ENCODE data around the gene CD160.
"Not testable (repeated sequence)": the region's sequence is repeated elsewhere in the genome, so short reads cannot be mapped to it uniquely, and the experiment has no call there.

Gene CD160

DNA sequence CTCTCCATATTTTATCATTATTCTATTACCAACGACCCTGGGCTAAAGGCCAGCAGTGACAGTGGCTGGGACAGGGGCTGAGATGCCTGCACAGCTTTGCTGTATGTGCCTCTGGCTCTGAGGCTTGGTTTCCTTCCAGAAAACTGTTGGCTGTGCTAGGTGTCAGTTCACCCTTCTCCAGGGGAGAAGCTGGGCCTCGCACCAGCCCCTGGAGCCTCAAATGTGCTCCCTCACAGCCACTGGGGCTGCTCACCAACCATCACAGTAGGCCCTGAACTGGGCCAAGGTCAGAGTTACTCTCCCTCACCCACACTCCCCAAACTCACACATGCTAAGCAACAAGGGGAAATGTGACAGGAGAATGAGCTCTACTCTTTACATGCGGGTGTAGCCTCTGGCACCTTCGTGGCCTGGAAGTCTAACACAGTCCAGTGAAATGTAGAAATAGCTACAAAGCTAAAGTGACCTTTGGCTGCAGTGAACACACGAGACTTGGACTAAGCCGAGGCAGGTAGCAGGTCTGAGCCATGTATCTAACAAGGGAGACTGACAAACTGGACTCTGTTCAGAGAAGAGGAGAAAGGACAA is 4.7 kb upstream of the CD160 start:
- H3K9ac ChIP-seq (ENCODE audit: low read length) = no peak overlapping the region
- H3K4me1 ChIP-seq (ENCODE audit: control insufficient read depth, low read depth, low read length) = peaks cover 4% of the 10 kb centered on the region
- H3K27me3 ChIP-seq (ENCODE audit: control insufficient read depth, insufficient read depth, low read length) = no peaks in the 10 kb centered on the region
- no peaks in the 10 kb centered on the region for H3K36me3 ChIP-seq (ENCODE audit: control insufficient read depth, low read depth, low read length)
- H3K9me3 ChIP-seq (ENCODE audit: control insufficient read depth, low read depth, low read length) = no peaks in the 10 kb centered on the region
- H3K27ac ChIP-seq (ENCODE audit: low read length) = no peak overlapping the region
- no peak overlapping the region for H3K4me3 ChIP-seq (ENCODE audit: low read length)

DNA sequence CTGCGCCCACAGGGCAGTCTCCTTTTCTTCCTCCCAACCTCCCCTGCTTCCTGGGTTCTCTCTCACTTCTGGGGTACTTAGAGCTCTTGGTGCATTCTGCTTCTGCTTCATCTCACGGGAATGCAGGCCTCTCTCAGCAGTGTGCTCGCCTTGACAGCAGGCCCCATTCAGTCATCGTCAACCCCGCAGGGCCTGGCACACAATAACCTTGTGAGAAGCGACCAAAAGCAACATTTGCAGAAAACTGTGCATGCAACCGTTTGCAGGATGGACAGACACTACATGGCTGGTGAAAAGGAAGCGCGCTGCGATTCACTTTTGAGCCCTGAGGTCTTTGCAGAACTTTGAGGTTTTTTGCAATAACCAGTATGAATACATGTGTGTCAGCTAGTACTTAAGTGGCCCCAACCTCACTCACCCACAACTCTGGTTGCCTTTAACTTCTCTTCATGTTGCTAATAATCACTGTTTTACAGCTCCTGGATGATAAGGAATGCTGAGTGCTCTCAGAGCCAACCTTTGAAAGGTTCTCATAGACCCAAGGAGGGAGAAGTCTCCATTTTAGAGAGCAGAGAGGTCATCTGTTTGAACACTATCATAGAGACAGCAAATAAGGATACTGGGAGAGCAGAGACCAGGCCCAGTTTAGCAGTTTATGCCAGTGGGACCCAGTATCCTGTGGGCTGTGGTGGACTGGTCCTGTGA is 2.5 kb upstream of the CD160 start:
- Histone ChIP-seq H3K4me1 (ENCODE audit: control insufficient read depth, low read depth, low read length) (peaks cover 8% of the 10 kb centered on the region), H3K9me3 (ENCODE audit: control insufficient read depth, low read depth, low read length) (no peaks in the 10 kb centered on the region), H3K27me3 (ENCODE audit: control insufficient read depth, insufficient read depth, low read length) (peaks cover 16% of the 10 kb centered on the region), H3K4me3 (ENCODE audit: low read length) (no peak overlapping the region), H3K9ac (ENCODE audit: low read length) (no peak overlapping the region), H3K36me3 (ENCODE audit: control insufficient read depth, low read depth, low read length) (no peaks in the 10 kb centered on the region), H3K27ac (ENCODE audit: low read length) (no peak overlapping the region)

DNA sequence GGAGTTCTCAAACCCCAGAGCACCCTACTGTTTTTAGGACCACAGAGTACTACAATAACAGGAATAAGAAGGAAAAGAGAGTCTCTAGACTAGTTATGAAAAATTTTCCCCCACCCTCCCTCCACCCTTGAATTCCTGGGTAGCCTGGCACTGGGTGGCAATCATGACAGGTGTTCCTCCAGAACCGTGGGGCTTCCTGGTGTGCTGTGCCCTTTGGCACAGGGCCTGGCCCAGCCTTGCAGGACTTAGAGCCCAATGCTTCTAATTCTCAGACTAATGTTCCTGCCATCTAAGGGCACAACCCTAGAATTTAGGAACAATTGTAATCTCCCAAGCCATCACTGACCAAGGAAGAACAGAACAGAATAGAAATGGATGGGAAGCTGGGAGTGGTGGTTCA is 1.5 kb upstream of the CD160 start:
- Histone ChIP-seq H3K27ac (ENCODE audit: low read length) (no peak overlapping the region), H3K4me3 (ENCODE audit: low read length) (no peak overlapping the region), H3K4me1 (ENCODE audit: control insufficient read depth, low read depth, low read length) (peaks cover 8% of the 10 kb centered on the region), H3K9ac (ENCODE audit: low read length) (no peak overlapping the region), H3K9me3 (ENCODE audit: control insufficient read depth, low read depth, low read length) (no peaks in the 10 kb centered on the region), H3K36me3 (ENCODE audit: control insufficient read depth, low read depth, low read length) (no peaks in the 10 kb centered on the region), H3K27me3 (ENCODE audit: control insufficient read depth, insufficient read depth, low read length) (peaks cover 16% of the 10 kb centered on the region)

DNA sequence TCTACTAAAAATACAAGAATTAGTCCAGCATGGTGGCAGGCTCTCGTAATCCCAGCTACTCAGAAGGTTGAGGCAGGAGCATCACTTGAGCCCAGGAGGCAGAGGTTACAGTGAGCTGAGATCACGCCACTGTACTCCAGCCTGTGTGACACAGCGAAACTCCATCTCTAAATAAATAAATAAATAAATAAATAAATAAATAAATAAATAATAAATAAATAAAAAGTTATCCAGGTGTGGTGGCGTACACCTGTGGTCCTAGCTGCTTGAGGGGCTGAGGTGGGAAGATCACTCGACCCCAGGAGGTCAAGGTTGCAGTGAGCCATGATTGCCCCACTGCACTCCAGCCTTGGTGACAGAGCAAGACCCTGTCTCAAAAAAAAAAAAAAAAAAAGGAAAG is 834 bp upstream of the CD160 start:
- H3K9ac ChIP-seq (ENCODE audit: low read length); H3K36me3 ChIP-seq (ENCODE audit: control insufficient read depth, low read depth, low read length); H3K9me3 ChIP-seq (ENCODE audit: control insufficient read depth, low read depth, low read length); H3K4me3 ChIP-seq (ENCODE audit: low read length); H3K4me1 ChIP-seq (ENCODE audit: control insufficient read depth, low read depth, low read length); H3K27ac ChIP-seq (ENCODE audit: low read length): not testable (repeated sequence)
- H3K27me3 ChIP-seq (ENCODE audit: control insufficient read depth, insufficient read depth, low read length) = peaks cover 16% of the 10 kb centered on the region

DNA sequence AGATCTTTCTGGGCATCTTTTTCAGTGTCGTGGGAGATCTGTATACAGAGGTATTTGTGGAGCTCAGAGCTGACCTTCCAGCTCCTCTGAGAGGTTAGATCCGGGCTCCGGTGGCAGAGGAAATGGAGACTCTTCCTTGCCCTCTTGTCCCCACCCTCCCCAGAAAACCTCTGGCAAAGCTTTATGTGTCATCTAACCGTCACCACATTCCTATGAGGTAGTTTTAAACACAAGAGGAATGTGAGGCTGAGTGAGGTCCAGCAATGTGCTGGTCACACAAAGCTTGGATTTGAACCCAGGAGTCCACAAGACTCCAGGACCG is 1.2 kb downstream of the CD160 start:
- H3K36me3 ChIP-seq (ENCODE audit: control insufficient read depth, low read depth, low read length) = no peaks in the 10 kb centered on the region
- no peak overlapping the region for H3K27ac ChIP-seq (ENCODE audit: low read length)
- no peak overlapping the region for H3K9ac ChIP-seq (ENCODE audit: low read length)
- no peaks in the 10 kb centered on the region for H3K9me3 ChIP-seq (ENCODE audit: control insufficient read depth, low read depth, low read length)
- H3K27me3 ChIP-seq (ENCODE audit: control insufficient read depth, insufficient read depth, low read length) = peaks cover 16% of the 10 kb centered on the region
- peak overlapping the region; percentile 57 for H3K4me3 ChIP-seq (ENCODE audit: low read length)
- H3K4me1 ChIP-seq (ENCODE audit: control insufficient read depth, low read depth, low read length) = peaks cover 8% of the 10 kb centered on the region

DNA sequence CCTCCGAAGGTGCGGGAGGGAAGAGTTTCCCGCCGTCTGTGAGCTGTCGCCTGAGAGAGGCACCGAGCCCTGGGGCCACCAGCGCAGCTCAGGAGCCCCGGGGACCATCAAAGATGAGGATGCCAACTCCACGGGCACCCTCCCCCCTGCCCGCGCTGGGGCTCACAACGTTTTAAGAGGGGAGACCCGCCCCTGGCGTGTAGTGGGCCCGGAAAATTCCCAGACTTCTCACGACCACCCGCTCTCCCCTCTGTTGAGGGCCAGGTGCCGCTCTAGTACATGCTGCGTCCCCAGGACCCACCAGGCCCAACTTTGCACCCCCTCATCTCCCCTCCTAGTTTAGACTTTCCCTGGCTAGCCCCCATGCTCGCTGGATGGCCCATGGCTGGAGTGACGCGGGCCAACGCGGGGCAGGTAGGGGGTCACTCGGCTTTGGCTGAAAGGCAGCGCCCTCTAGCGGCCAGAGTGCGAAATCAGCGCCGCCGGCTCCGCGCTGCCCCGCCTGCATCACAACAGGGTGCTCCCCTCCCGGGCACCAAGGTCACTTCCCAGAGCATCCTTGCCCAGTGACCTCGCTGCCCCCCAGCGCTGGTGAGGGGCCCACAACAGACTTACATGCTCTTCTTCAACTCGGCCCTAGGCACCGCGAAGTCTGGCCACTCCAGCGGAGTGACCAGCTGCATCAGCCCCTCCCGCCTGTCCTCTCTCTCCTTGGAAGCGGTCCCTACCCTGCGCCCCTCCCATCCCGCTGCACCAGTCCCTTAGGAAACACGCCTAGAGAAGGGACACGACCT is 1.8 kb downstream of the CD160 start:
- H3K4me3 ChIP-seq (ENCODE audit: low read length) = peak overlapping the region; percentile 57
- peaks cover 16% of the 10 kb centered on the region for H3K27me3 ChIP-seq (ENCODE audit: control insufficient read depth, insufficient read depth, low read length)
- H3K4me1 ChIP-seq (ENCODE audit: control insufficient read depth, low read depth, low read length) = peaks cover 8% of the 10 kb centered on the region
- no peaks in the 10 kb centered on the region for H3K9me3 ChIP-seq (ENCODE audit: control insufficient read depth, low read depth, low read length)
- H3K27ac ChIP-seq (ENCODE audit: low read length) = no peak overlapping the region
- H3K9ac ChIP-seq (ENCODE audit: low read length) = peak overlapping the region; percentile 28
- H3K36me3 ChIP-seq (ENCODE audit: control insufficient read depth, low read depth, low read length) = no peaks in the 10 kb centered on the region

DNA sequence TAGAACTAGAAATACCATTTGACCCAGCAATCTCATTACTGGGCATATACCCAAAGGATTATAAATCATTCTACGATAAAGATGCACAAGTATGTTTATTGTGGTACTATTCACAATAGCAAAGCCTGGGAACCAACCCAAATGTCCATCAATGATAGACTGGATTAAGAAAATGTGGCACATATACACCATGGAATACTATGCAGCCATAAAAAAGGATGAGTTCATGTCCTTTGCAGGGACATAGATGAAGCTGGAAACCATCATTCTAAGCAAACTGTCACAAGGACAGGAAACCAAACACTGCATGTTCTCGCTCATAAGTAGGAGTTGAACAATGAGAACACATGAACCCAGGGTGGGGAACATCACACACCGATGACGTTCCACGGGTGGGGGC is 6.9 kb downstream of the CD160 start:
- H3K36me3 ChIP-seq (ENCODE audit: control insufficient read depth, low read depth, low read length); H3K4me3 ChIP-seq (ENCODE audit: low read length); H3K27ac ChIP-seq (ENCODE audit: low read length); H3K27me3 ChIP-seq (ENCODE audit: control insufficient read depth, insufficient read depth, low read length); H3K4me1 ChIP-seq (ENCODE audit: control insufficient read depth, low read depth, low read length); H3K9ac ChIP-seq (ENCODE audit: low read length); H3K9me3 ChIP-seq (ENCODE audit: control insufficient read depth, low read depth, low read length): not testable (repeated sequence)

DNA sequence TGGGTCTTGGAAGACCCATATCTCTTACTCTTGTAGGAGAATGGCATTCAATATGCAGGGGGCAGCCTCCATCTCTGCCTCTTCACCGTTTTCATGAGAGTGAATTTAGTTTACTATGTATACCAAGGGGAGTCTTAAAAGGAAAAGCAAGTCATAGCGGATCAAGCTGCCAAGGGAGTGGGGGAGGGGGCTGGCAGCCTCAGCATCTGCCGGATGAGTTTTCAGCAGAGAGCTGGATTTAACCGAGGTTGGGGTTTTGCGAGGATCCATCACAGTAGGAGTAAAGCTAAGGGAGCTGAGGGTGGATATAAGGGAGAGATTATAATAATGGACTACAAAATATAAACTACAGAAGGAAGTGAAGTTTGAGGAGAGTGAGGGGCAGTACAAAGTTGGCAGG is 9.9 kb downstream of the CD160 start:
- Histone ChIP-seq H3K27ac (ENCODE audit: low read length) (no peak overlapping the region), H3K4me3 (ENCODE audit: low read length) (no peak overlapping the region), H3K9me3 (ENCODE audit: control insufficient read depth, low read depth, low read length) (no peaks in the 10 kb centered on the region), H3K4me1 (ENCODE audit: control insufficient read depth, low read depth, low read length) (no peaks in the 10 kb centered on the region), H3K27me3 (ENCODE audit: control insufficient read depth, insufficient read depth, low read length) (no peaks in the 10 kb centered on the region), H3K9ac (ENCODE audit: low read length) (no peak overlapping the region), H3K36me3 (ENCODE audit: control insufficient read depth, low read depth, low read length) (no peaks in the 10 kb centered on the region)

DNA sequence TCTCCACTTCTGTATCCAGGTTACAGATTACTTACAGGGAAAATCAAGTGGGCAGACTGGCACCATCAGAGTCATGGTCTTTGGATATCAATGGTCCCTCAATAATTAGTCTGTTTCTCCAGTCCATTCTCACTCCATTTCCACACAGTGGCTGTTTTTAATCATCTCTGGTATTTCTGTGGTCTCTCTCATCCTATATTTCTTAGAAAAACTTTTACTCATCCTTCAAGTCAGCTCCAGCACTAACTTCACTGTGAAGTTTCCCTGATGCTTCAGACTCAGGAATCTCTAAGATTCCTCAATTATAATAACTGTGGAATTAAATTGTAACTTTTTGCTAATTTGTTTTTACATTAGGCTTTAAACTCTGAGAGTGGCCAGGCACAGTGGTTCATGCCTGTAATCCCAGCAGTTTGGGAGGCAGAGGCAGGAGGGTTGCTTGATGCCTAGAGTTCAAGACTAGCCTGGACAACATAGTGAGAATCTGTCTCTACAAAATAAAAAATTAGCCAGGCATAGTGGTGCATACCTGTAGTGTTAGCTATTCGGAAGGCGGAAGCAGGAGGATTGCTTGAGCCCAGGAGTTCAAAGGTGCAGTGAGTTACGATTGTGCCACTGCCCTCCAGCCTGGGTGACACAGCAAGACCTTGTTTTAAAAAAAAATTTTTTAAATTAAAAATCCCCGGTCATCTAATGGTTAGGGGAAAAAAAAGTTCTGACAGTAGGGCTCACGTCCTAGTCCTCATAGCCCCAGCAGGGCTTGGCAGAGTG is 10.6 kb downstream of the CD160 start:
- Histone ChIP-seq H3K27ac (ENCODE audit: low read length) (no peak overlapping the region), H3K27me3 (ENCODE audit: control insufficient read depth, insufficient read depth, low read length) (no peaks in the 10 kb centered on the region), H3K4me3 (ENCODE audit: low read length) (no peak overlapping the region), H3K9ac (ENCODE audit: low read length) (no peak overlapping the region), H3K4me1 (ENCODE audit: control insufficient read depth, low read depth, low read length) (no peaks in the 10 kb centered on the region), H3K36me3 (ENCODE audit: control insufficient read depth, low read depth, low read length) (no peaks in the 10 kb centered on the region), H3K9me3 (ENCODE audit: control insufficient read depth, low read depth, low read length) (no peaks in the 10 kb centered on the region)

DNA sequence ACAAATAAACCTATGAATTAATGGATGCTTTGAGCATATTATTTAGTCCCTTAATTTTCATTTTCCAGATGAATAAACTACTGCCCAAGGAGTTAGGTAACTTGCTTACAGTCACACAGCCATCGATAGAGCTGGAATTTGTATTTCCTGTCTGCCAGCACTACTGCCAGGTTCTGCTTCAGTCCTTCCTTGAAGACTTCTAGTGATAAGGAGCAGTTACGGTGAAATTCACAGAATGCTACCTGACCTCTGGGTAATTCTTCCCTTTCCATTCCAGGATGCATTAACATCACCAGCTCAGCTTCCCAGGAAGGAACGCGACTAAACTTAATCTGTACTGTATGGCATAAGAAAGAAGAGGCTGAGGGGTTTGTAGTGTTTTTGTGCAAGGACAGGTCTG is 11.2 kb downstream of the CD160 start:
- no peaks in the 10 kb centered on the region for H3K36me3 ChIP-seq (ENCODE audit: control insufficient read depth, low read depth, low read length)
- no peak overlapping the region for H3K9ac ChIP-seq (ENCODE audit: low read length)
- no peak overlapping the region for H3K27ac ChIP-seq (ENCODE audit: low read length)
- H3K4me1 ChIP-seq (ENCODE audit: control insufficient read depth, low read depth, low read length) = no peaks in the 10 kb centered on the region
- H3K9me3 ChIP-seq (ENCODE audit: control insufficient read depth, low read depth, low read length) = no peaks in the 10 kb centered on the region
- no peak overlapping the region for H3K4me3 ChIP-seq (ENCODE audit: low read length)
- no peaks in the 10 kb centered on the region for H3K27me3 ChIP-seq (ENCODE audit: control insufficient read depth, insufficient read depth, low read length)

DNA sequence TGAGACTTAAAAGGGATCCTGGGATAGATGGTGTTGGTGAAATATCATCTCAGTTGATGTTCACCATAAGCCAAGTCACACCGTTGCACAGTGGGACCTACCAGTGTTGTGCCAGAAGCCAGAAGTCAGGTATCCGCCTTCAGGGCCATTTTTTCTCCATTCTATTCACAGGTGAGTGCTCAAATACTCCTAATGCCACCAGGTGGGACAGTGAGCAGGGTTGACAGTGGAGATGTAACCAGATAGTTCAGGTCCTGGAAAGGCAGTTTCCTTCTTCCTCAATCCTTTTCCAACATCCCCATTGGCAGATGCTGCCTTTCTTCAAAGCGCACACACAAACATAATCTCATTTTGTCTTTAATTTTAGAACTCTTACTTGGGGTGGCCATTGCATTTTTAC is 11.6 kb downstream of the CD160 start:
- no peak overlapping the region for H3K27ac ChIP-seq (ENCODE audit: low read length)
- H3K9ac ChIP-seq (ENCODE audit: low read length) = no peak overlapping the region
- no peaks in the 10 kb centered on the region for H3K27me3 ChIP-seq (ENCODE audit: control insufficient read depth, insufficient read depth, low read length)
- no peaks in the 10 kb centered on the region for H3K4me1 ChIP-seq (ENCODE audit: control insufficient read depth, low read depth, low read length)
- H3K4me3 ChIP-seq (ENCODE audit: low read length) = no peak overlapping the region
- H3K36me3 ChIP-seq (ENCODE audit: control insufficient read depth, low read depth, low read length) = no peaks in the 10 kb centered on the region
- H3K9me3 ChIP-seq (ENCODE audit: control insufficient read depth, low read depth, low read length) = no peaks in the 10 kb centered on the region

All from iPS-18a (cell line).